Ectodermal cell (in vitro differentiated cells): ENCODE results near the gene MICAL2.

Experiments
- H3K27ac ChIP-seq: 2 replicates; pipeline ENCODE4 v1.7.0; 2013; ENCODE audit warnings: mild to moderate bottlenecking, low read depth, low read length; ENCODE audit not compliant: insufficient read depth, poor library complexity, severe bottlenecking
- H3K27me3 ChIP-seq: 2 replicates; pipeline ENCODE4 v1.7.0; 2013; ENCODE audit warnings: mild to moderate bottlenecking, low read length; ENCODE audit not compliant: insufficient read depth, control insufficient read depth, poor library complexity, severe bottlenecking
- H3K36me3 ChIP-seq: one replicate; pipeline ENCODE4 v1.7.0; 2013; ENCODE audit warnings: low read length; ENCODE audit not compliant: control insufficient read depth, insufficient read depth
- H3K4me1 ChIP-seq: one replicate; pipeline ENCODE4 v1.7.0; 2013; ENCODE audit warnings: low read length; ENCODE audit not compliant: control insufficient read depth, insufficient read depth
- H3K4me3 ChIP-seq: 2 replicates; pipeline ENCODE4 v1.7.0; 2013; ENCODE audit warnings: low read depth, low read length, control low read depth; ENCODE audit not compliant: insufficient read depth
- H3K9me3 ChIP-seq: 2 replicates; pipeline ENCODE4 v1.7.0; 2013; ENCODE audit warnings: mild to moderate bottlenecking, low read length, moderate library complexity; ENCODE audit not compliant: control insufficient read depth
- WGBS, 2 experiments: methylation state at CpG; one replicate each; pipeline ENCODE4 v1.1.7; 2013; ENCODE audit warnings: missing lambda C conversion rate in 2 of 2; 5-methylcytosine and 5-hydroxymethylcytosine counted together

The MICAL2 gene

DNA sequence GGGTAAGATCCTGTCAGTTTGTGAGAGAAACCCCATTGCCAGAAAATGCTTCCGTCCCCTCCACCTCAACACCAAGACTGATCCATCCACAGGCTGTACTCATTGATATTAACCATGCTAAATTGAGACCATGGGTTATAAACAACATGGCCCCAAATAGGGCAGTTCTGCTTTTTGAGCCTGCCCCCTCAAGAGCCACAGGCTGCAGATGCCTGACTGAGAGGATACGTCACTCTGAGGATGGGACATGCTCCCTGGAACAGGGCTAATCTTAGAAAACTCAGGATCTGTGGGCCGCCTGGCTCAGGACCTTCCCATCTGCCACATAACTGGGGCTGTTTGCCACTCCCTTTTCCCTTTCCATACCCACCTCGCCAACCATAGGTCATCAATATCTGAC lies 99.8 kb downstream of the MICAL2 start:
- Histone ChIP-seq H3K27me3 (no peaks in the 10 kb centered on the region), H3K27ac (no peak overlapping the region), H3K9me3 (no peaks in the 10 kb centered on the region), H3K4me1 (peaks cover 3% of the 10 kb centered on the region), H3K4me3 (no peak overlapping the region), H3K36me3 (no peaks in the 10 kb centered on the region)
- 92 to 96% methylated on average over 3 to 4 of the region's 4 CpGs for WGBS, 2 experiments

GRCh38 chr11:12211331-12212065 lies 101.1 kb downstream of the MICAL2 start:
- no peak overlapping the region for H3K27ac ChIP-seq
- no peaks in the 10 kb centered on the region for H3K9me3 ChIP-seq
- H3K27me3 ChIP-seq, result no peaks in the 10 kb centered on the region
- 92 to 95% methylated on average over 7 of the region's 7 CpGs for WGBS, 2 experiments
- H3K36me3 ChIP-seq, result no peaks in the 10 kb centered on the region
- peaks cover 5% of the 10 kb centered on the region for H3K4me1 ChIP-seq
- no peak overlapping the region for H3K4me3 ChIP-seq

DNA sequence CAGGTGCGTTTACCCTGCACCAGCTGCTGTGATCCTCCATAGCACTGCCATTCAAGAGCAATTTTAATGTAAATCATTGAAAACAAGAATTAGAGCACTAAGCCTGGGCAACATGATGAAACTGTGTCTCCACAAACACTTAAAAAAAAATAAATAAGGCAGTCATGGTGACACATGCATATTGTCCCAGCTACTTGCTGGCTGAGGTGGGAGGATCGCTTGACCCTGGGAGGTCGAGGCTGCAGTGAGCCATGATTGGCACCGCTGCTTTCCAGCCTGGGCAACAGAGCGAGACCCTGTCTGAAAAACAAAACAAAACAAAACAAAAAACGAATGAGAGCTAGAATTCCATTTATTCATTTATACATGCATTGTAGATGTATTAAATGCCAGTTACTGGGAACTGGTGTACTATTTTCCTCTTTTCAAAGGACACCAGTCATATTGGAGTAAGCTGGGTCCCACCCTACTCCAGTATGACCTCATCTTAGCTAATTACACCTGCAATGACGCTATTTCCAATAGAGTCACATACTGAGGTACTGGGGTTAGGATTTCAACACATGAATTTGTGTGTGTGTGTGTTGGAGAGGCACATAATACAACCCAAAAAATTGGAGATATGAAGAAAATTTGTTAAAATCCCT lies 101.9 kb downstream of the MICAL2 start:
- Histone ChIP-seq H3K4me1 (peaks cover 7% of the 10 kb centered on the region), H3K27ac (no peak overlapping the region), H3K27me3 (no peaks in the 10 kb centered on the region), H3K36me3 (no peaks in the 10 kb centered on the region), H3K9me3 (no peaks in the 10 kb centered on the region), H3K4me3 (no peak overlapping the region)
- WGBS, 2 experiments, result 93 to 98% methylated on average over 5 to 7 of the region's 7 CpGs

DNA sequence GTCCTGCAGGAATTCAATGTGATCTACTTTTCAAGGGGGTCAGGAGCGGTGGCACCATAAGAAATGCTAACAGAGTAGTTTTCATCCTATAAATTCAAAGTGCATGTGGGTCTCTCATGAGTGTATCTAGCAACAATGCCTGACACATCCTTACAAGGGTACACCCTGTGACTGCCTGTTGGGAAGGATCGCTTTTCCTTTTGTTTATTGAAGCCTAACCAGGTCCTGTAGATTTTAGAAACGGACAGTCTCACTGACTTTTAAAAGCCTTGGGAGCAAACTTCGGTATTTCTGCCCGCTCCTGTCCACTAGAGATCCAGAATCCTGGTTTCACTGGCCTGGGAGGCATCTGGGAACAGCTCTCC lies 102.4 kb downstream of the MICAL2 start:
- Histone ChIP-seq H3K27ac (no peak overlapping the region), H3K27me3 (no peaks in the 10 kb centered on the region)
- WGBS, 2 experiments, result 89 to 90% methylated on average over 5 of the region's 5 CpGs

DNA sequence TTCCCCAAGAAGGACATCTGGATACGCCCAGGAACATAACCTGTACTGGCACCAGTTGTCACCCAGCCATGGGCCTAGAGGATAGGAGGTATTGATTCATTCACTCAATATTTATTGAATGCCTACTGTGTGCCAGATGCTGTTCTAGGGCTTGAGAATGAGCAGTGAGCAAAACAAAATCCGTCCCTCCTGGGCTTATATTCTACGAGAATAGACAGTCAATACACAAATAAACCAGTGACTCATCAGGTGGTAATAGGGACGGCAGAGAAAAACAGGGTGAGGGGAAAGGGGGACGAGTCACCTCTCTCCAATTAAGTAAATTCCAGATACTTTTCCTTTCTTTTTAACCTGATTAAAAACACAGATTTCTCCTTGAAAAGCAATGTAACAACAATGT lies 103.5 kb downstream of the MICAL2 start:
- no peak overlapping the region for H3K4me3 ChIP-seq
- 85 to 93% methylated on average over 3 to 5 of the region's 5 CpGs for WGBS, 2 experiments
- H3K36me3 ChIP-seq, result no peaks in the 10 kb centered on the region
- peaks cover 10% of the 10 kb centered on the region for H3K4me1 ChIP-seq
- H3K27me3 ChIP-seq, result no peaks in the 10 kb centered on the region
- H3K9me3 ChIP-seq, result no peaks in the 10 kb centered on the region
- no peak overlapping the region for H3K27ac ChIP-seq

More for the DNA sequence above, 102.4 kb downstream of the MICAL2 start:
- peaks cover 10% of the 10 kb centered on the region for H3K4me1 ChIP-seq
- H3K36me3 ChIP-seq, result no peaks in the 10 kb centered on the region
- H3K9me3 ChIP-seq, result no peaks in the 10 kb centered on the region
- H3K4me3 ChIP-seq, result no peak overlapping the region

DNA sequence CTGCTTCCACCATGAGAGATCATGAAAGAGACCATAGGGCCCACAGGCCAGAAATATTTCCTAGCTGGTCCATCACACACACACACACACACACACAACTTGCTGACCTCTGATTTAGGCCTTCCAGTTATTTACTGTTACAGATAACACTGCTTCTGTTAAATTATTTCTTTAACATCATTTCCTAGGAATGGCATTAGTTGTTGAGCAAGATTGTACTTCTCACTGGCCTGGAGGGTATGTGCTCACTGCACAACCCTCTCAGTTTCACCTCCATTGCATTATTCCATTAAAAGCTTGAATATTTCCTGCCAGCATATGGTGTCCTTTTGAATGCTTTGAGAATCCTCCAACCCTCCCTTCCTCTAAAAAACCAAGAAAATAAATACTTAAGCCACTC lies 104.4 kb downstream of the MICAL2 start:
- Histone ChIP-seq H3K4me3 (no peak overlapping the region), H3K27me3 (no peaks in the 10 kb centered on the region), H3K27ac (no peak overlapping the region), H3K4me1 (peaks cover 10% of the 10 kb centered on the region), H3K9me3 (no peaks in the 10 kb centered on the region), H3K36me3 (no peaks in the 10 kb centered on the region)

DNA sequence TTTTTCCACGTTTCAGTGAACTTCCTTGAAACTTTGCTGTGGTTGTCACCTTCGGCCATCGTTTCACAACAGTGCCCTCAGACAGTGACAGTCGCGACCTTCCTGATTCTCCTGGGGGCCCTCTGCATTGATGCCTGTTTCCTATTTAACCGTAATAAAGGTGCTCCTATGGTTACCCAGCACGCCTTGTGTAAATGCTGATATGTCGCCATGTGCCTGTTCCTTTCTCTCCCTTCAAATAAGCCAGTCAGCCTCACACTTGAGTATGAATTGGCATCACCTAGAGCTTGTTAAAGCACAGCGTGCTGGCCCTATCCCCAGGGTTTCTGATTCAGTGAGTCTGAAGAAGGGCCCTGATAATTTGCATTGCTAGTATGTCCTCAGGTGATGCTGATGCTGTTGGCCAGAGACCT lies 104.8 kb downstream of the MICAL2 start:
- peaks cover 10% of the 10 kb centered on the region for H3K4me1 ChIP-seq
- H3K36me3 ChIP-seq, result no peaks in the 10 kb centered on the region
- WGBS, 2 experiments, result 72 to 74% methylated on average over 9 of the region's 9 CpGs
- H3K27me3 ChIP-seq, result no peaks in the 10 kb centered on the region
- no peaks in the 10 kb centered on the region for H3K9me3 ChIP-seq
- no peak overlapping the region for H3K27ac ChIP-seq
- no peak overlapping the region for H3K4me3 ChIP-seq

- H3K4me1 ChIP-seq, result peaks cover 10% of the 10 kb centered on the region
- no peak overlapping the region for H3K4me3 ChIP-seq
- WGBS, 2 experiments, result 95 to 96% methylated on average over 10 of the region's 10 CpGs
- H3K36me3 ChIP-seq, result no peaks in the 10 kb centered on the region
- H3K9me3 ChIP-seq, result no peaks in the 10 kb centered on the region
- H3K27ac ChIP-seq, result no peak overlapping the region
- H3K27me3 ChIP-seq, result no peaks in the 10 kb centered on the region
These were observed 105.7 kb downstream of the MICAL2 start for GRCh38 chr11:12216041-12216451.

DNA sequence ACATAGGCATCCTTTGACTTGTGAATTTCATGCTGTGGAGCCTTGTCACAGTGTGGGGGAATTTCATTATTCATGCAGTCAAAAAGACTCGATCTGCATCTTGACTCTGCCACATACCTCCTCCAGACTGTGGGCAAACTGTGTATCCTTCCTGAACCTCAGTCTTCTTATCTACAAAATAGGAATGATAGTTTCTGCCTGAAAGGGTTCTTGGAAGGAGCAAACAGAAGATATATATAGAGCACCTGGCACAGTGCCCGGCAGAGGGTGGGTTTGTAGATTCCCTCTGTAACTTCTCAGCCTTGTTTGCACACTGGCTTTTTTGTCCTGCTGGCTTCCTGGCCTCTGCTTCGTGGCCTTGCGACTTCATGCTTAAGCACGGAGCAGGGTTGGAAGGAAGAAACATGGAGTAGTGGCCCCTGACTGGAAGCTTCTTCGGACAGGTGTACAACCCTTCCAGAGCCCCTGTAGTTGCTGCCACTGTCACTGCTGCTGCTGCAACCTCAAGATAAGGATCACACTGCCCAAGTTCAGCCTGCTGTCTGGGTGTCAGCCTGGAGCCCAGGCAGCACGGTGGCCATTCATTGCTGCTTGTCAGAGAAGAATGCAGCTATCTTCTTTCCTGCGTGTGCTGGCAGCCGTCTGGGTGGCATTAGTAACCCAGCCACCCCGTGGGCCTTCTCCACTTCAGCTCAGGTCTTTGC lies 106.4 kb downstream of the MICAL2 start:
- Histone ChIP-seq H3K27me3 (no peaks in the 10 kb centered on the region), H3K36me3 (no peaks in the 10 kb centered on the region), H3K4me1 (peaks cover 10% of the 10 kb centered on the region), H3K9me3 (no peaks in the 10 kb centered on the region), H3K4me3 (no peak overlapping the region), H3K27ac (no peak overlapping the region)
- 86 to 89% methylated on average over 10 of the region's 10 CpGs for WGBS, 2 experiments

DNA sequence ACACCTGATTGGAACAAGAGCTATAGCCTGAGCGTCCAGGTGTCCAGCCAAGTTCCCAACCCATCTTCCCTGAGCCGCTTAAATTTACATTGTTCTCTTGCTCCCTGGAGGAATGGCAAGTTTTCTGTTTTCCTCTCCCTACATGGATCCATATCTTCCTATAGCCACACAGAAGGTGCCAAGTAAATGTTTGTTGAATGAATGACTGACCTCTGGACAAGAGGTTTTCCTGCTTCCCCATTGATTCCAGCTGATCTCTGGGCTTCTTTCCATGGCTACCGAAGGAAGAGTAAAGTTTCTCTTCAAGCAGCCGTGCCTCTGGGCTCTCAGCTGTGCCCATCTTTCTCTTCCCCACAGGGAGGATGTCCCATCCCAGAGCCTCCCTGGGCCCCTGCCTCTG lies 107.5 kb downstream of the MICAL2 start:
- Histone ChIP-seq H3K4me1 (peaks cover 10% of the 10 kb centered on the region), H3K27me3 (no peaks in the 10 kb centered on the region), H3K4me3 (no peak overlapping the region), H3K27ac (no peak overlapping the region), H3K9me3 (no peaks in the 10 kb centered on the region), H3K36me3 (no peaks in the 10 kb centered on the region)
- WGBS, 2 experiments, result 92 to 94% methylated on average over 4 of the region's 4 CpGs
